HG03571 (cell line): ENCODE results near the gene DIPK1B.
"Not testable (repeated sequence)": the region's sequence is repeated elsewhere in the genome, so short reads cannot be mapped to it uniquely, and the experiment has no call there.

ENCODE experiments used
- ATAC-seq: cut with Tn5 transposase; IDR thresholded peaks from one replicate; pipeline ENCODE4 v1.9.1; 2021; ENCODE audit not compliant: unreplicated experiment

DIPK1B gene

DNA sequence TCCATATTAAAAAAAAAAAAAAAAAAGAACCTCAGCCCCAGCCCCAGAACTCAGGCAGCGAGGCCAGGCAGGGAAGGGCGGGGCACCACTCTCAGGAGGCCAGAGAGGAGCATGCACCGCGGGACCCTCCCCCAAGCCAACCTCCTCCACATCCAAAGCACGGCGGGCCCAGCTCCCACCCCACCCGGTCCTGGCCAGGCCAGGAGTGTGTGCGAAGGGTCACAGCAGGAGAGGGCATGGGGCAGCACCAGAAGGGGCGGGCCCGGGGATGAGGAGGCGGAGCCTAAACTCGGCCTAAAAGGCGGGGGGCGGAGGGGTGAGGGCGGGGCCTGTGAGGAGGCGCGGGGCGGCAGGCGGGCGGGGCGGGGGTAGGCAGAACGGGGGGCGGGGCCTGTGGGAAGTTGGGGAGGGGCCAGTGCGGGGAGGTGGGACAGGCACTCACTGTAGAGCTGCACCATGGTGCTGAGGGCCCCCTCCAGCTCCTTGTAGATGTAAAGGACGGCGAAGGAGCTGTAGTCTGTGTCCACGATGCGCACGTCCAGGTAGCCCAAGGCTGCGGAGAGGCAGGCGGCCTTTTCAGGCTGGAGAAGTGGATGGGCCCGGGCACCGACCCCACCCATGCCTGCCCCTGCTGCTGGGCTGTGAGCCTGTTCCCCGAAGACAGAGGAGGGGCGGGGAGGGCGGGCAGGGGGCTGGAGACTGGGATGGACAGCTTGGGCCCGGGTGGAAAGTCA, 50.7 kb downstream of the DIPK1B start:
- no peak for ATAC-seq

DNA sequence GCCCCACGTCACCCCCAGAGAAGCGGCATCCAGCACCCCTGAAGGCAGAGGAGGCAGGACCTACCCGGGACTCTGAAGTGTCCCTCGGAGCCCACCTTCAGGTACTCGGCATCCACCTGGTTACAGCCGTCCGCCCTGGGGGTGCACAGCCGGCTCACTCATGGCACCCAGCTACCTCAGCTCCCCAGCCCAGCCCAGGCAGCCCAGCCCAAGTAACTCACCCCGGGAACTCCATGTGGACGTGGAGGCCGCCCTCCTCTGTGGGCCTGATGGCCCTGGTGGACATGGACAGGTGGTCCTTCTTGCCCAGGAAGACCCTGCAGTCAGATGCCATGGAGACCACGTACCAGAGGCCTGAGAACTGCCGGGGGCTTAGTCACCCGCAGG, 51.3 kb downstream of the DIPK1B start:
- no peak for ATAC-seq

GRCh38 chr9:136764301-136764891, 52.0 kb downstream of the DIPK1B start, which contains the start of gene LCN15:
Gene LCN15 (minus strand): TSS chr9:136764518. CDS start chr9:136764488, 30 bp downstream.
- ATAC-seq: no peak

- ATAC-seq: no peak
Observed at GRCh38 chr9:136765041-136765440, 52.7 kb downstream of the DIPK1B start.

DNA sequence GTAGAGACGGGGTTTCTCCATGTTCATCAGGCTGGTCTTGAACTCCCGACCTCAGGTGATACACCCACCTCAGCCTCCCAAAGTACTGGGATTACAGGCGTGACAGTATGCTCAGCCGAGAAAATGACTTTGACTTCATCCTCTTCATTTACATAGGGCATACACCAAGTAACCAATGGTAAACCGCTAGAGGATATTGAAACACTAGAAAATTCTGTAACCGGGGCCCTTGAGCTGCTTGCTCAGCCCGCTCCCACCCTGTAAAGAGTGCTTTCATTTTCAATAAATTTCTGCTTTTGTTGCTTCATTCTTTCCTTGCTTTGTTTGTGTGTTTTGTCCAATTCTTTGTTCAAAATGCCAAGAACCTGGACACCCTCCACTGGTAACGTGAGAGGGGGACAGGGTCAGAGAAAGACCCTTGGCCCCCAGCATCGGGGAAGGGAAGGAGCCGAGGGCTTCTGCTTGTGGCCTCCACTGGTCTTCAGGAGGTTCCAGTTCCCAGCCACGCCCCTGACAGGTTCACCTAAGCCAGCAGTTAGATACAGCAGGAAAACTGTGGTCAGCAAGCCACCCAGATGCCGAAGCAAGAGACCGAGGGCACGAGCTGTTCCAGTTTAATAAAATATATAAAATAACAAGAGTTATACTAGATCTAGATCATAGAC, 53.5 kb downstream of the DIPK1B start:
- ATAC-seq: peak; percentile 54

DNA sequence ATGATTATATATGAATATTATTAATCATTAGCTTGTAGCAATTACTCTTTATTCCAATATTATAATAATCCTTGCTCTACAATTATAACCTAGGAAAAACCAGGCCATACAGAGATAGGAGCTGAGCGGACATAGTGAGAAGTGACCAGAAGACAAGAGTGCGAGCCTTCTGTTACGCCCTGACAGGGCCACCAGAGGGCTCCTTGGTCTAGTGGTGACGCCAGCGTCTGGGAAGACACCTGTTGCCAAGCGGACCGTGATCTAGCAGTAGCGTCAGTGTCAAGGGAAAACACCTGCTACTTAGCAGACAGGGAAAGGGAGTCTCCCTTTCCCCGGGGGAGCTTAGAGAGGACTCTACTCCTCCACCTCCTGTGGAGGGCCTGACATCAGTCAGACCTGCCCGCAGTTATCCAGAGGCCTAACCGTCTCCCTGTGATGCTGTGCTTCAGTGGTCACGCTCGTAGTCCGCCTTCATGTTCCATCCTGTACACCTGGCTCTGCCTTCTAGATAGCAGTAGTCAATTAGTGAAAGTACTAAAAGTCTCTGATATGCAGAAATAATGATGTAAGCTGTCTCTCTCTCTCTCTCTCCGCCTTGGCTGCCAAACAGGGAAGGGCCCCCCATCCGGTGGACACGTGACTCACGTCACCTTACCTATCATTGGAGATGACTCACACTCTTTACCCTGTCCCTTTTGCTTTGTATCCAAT, 54.2 kb downstream of the DIPK1B start:
- ATAC-seq: not testable (repeated sequence)

DNA sequence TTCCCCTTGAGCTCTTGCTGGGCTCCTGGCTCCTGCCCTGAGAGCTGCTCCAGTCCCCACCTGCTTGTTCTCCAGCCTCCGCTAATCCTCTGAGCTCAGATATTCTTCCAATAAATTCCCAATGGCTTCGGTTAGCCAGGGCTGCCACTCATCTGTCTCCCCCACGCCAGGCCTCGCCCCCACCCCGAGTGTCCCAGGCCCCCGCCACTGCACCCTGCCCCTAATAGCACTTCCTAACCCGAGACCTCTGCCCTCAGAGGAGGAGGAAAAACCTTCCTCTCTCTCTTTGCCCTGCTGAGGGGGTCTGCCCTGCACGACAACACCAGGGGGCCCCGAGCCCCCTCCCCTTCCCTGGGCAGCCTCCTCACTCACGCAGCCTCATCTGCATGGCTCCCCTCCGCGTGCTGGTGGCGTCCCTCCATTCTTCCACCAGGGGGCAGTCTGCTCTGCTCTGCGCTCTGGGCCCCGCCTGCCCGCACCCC, 57.4 kb downstream of the DIPK1B start:
- no peak for ATAC-seq

- no peak for ATAC-seq
Observed at GRCh38 chr9:136771907-136772415, 59.6 kb downstream of the DIPK1B start.

- no peak for ATAC-seq
Observed at GRCh38 chr9:136773386-136774044, 61.1 kb downstream of the DIPK1B start.
